B cell (primary cell): ENCODE measurements around the gene STARD3. TPM values are rescaled to one million over a fixed set of nuclear protein-coding genes. Genes with fewer than 3 reads are reported as not detected.

Experiments
- ATAC-seq: fragments of 200-7000 bp; cut with Tn5 transposase; one replicate; pipeline ENCODE4 v1.10.0; 2021; ENCODE audit warnings: low read depth, mild to moderate bottlenecking, moderate number of reproducible peaks, moderate library complexity
- CTCF ChIA-PET: fragments of 350-600 bp; sonication (Branson Sonifier 250); formaldehyde crosslinking; loops from one replicate; lab custom pipeline; 2021; ENCODE audit warnings: antibody characterized with exemption, inconsistent platforms; lab: Charles Lee
- POLR2A ChIA-PET: fragments of 350-600 bp; sonication (Branson Sonifier 250); formaldehyde crosslinking; loops from one replicate; lab custom pipeline; 2021; ENCODE audit warnings: antibody characterized with exemption; lab: Charles Lee
- DNase-seq: peaks from one replicate; pipeline ENCODE4 v3.0.0; 2013
- H2AFZ ChIP-seq: 2 replicates; pipeline ENCODE4 v1.6.1; 2012; ENCODE audit warnings: mild to moderate bottlenecking, low read depth, low read length; ENCODE audit not compliant: insufficient read depth, poor library complexity, severe bottlenecking
- H3K27ac ChIP-seq, 2 donors: 1 replicate in 1 of 2; 2 replicates in 1 of 2; pipeline ENCODE4 v1.5.1; 2012 to 2013; ENCODE audit warnings: low read length in 2 of 2, mild to moderate bottlenecking in 2 of 2, moderate library complexity in 1 of 2
- H3K27me3 ChIP-seq, 4 experiments: fragments of 200-600 bp in 1 of 4; sonication (generic) in 1 of 4; replicated peaks in 1 of 4; 1 replicate in 2 of 4; 2 replicates in 2 of 4; pipeline versions ENCODE4 v1.6.1 to v1.7.0; 2013 to 2016; ENCODE audit warnings: low read length in 3 of 4, mild to moderate bottlenecking in 2 of 4, mixed read lengths in 1 of 4, moderate library complexity in 1 of 4; ENCODE audit not compliant: insufficient read depth in 4 of 4, control insufficient read depth in 3 of 4; ENCODE audit errors: control extremely low read depth in 1 of 4
- H3K36me3 ChIP-seq, 2 experiments: replicated peaks in 1 of 2; 1 replicate in 1 of 2; 2 replicates in 1 of 2; pipeline versions ENCODE4 v1.6.1 to v1.7.1; 2013; ENCODE audit warnings: low read length in 1 of 2; ENCODE audit not compliant: insufficient read depth in 2 of 2, control insufficient read depth in 1 of 2; ENCODE audit errors: control extremely low read depth in 1 of 2, extremely low read depth in 1 of 2
- H3K4me1 ChIP-seq, 2 donors: fragments of 200-600 bp in 1 of 2; sonication (generic) in 1 of 2; 1 replicate in 1 of 2; 2 replicates in 1 of 2; pipeline versions ENCODE4 v1.5.1 to v1.6.1; 2013 to 2017; ENCODE audit warnings: low read length in 2 of 2; ENCODE audit not compliant: control insufficient read depth in 2 of 2, insufficient read depth in 2 of 2
- H3K4me2 ChIP-seq: replicated peaks from 2 replicates; pipeline ENCODE3; 2012; ENCODE audit warnings: mild to moderate bottlenecking, low read depth, low read length; ENCODE audit not compliant: poor library complexity, severe bottlenecking
- H3K4me3 ChIP-seq, 5 experiments: fragments of 200-600 bp in 1 of 5; sonication (generic) in 1 of 5; 1 replicate in 3 of 5; 2 replicates in 2 of 5; pipeline versions ENCODE4 v1.5.1 to v1.7.0; 2011 to 2016; ENCODE audit warnings: low read length in 4 of 5, mild to moderate bottlenecking in 4 of 5, low read depth in 2 of 5, control low read depth in 1 of 5, moderate library complexity in 1 of 5; ENCODE audit not compliant: insufficient read depth in 1 of 5; ENCODE audit errors: control extremely low read depth in 1 of 5, extremely low read depth in 1 of 5
- H3K79me2 ChIP-seq: fragments of 200-600 bp; sonication (generic); one replicate; pipeline ENCODE4 v1.6.0; 2016; ENCODE audit warnings: low read length; ENCODE audit not compliant: control insufficient read depth, insufficient read depth
- H3K9ac ChIP-seq: fragments of 200-600 bp; sonication (generic); 2 replicates; pipeline ENCODE4 v1.6.1; 2017; ENCODE audit warnings: mild to moderate bottlenecking, low read length, moderate library complexity
- H3K9me3 ChIP-seq, 3 donors: one replicate each; pipeline versions ENCODE4 v1.6.1 to v1.7.1; 2013; ENCODE audit warnings: low read length in 2 of 3; ENCODE audit not compliant: control insufficient read depth in 2 of 3, insufficient read depth in 1 of 3; ENCODE audit errors: control extremely low read depth in 1 of 3
- H4K20me1 ChIP-seq: 2 replicates; pipeline ENCODE4 v1.6.0; 2012; ENCODE audit warnings: mild to moderate bottlenecking, low read length; ENCODE audit not compliant: insufficient read depth, control insufficient read depth, poor library complexity, severe bottlenecking
- H3K27ac Mint-ChIP-seq: one replicate; pipeline ENCODE4 v1.8.0; 2021; ENCODE audit warnings: mixed read lengths
- H3K27me3 Mint-ChIP-seq: one replicate; pipeline ENCODE4 v1.8.0; 2021; ENCODE audit warnings: mixed read lengths
- H3K4me1 Mint-ChIP-seq: one replicate; pipeline ENCODE4 v1.8.0; 2021; ENCODE audit warnings: mixed read lengths
- H3K4me3 Mint-ChIP-seq: one replicate; pipeline ENCODE4 v1.8.0; 2021; ENCODE audit warnings: mixed read lengths
- H3K9me3 Mint-ChIP-seq: one replicate; pipeline ENCODE4 v1.8.0; 2022; ENCODE audit warnings: mixed read lengths; ENCODE audit not compliant: insufficient read depth
- CTCF ChIP-seq: fragments of 200-600 bp; IDR thresholded peaks from one replicate; pipeline ENCODE4 v1.8.0; 2022; ENCODE audit warnings: antibody characterized with exemption, mild to moderate bottlenecking
- EZH2 ChIP-seq: IDR thresholded peaks from 2 replicates; pipeline ENCODE4 v1.6.1; 2012; ENCODE audit warnings: borderline replicate concordance, low read depth, mild to moderate bottlenecking, moderate library complexity, low read length; ENCODE audit not compliant: insufficient read depth, poor library complexity, severe bottlenecking
- WGBS: methylation state at CpG from one replicate; pipeline ENCODE4 v1.1.5; 2013; ENCODE audit warnings: missing lambda C conversion rate; ENCODE audit not compliant: insufficient coverage; 5-methylcytosine and 5-hydroxymethylcytosine counted together
- intact Hi-C: fragments of 100-400 bp; cut with micrococcal nuclease; formaldehyde crosslinking; loops from one replicate; pipeline ENCODE4 v1.10.0; 2022
- polyA plus RNA-seq: library from polyadenylated mRNA; depleted of rRNA; stranded (reverse); fragments of >200 nt; gene quantifications from 2 replicates; pipeline ENCODE4 v1.2.3, GENCODE V29; 2012
- total RNA-seq, 2 donors: library from RNA; stranded (reverse); fragments of 120-200 nt in 1 of 2; gene quantifications; 1 replicate in 1 of 2; 2 replicates in 1 of 2; pipeline versions ENCODE4 v1.2.3 to v1.2.4, GENCODE V29; 2013 to 2022

STARD3 gene
- total and polyA plus RNA-seq, 2 donors (not counting 1 experiment from before 2014, with no cell fraction given) = 93.1 to 231 TPM

GRCh38 chr17:39636587-39636926 is 387 bp upstream of the STARD3 start:
- POLR2A ChIA-PET = no interaction called here
- H3K9ac ChIP-seq = peak overlapping the region; percentile 82
- intact Hi-C loops = loop anchor here (5.0 kb wide), 2 partner anchors 116 to 346 kb away; partner anchors contain the start of gene PSMD3
- peak overlapping the region; percentile 84 for H2AFZ ChIP-seq
- peaks cover 47 to 61% of the 10 kb centered on the region in 2 donors for H3K4me1 ChIP-seq
- TF ChIP-seq CTCF (no peak), EZH2 (no peak)
- Mint-ChIP-seq H3K4me1 (peaks cover 56% of the 10 kb centered on the region), H3K27ac (peak overlapping the region; percentile 91), H3K27me3 (peaks cover 5% of the 10 kb centered on the region), H3K9me3 (no peaks in the 10 kb centered on the region), H3K4me3 (peak overlapping the region; percentile 95)
- WGBS = 25% methylated on average over 4 of the region's 6 CpGs
- H3K4me3 ChIP-seq = peak overlapping the region in 4 of 5 experiments; percentile 76 to 94 (median 86)
- H3K4me2 ChIP-seq = peak overlapping the region; percentile 80
- CTCF ChIA-PET = interaction anchor here (1.2 to 5.6 kb wide), 2 partner anchors 14 to 18 kb away, joined by 3 to 61 read pairs; no protein-coding TSS in a partner anchor
- no peaks in the 10 kb centered on the region for H3K36me3 ChIP-seq
- ATAC-seq (peak; percentile 12), DNase-seq (no peak)
- no peaks in the 10 kb centered on the region for H3K9me3 ChIP-seq
- H3K79me2 ChIP-seq = peaks cover 76% of the 10 kb centered on the region
- peak overlapping the region; percentile 89 to 90 for H3K27ac ChIP-seq
- H4K20me1 ChIP-seq = peaks cover 35% of the 10 kb centered on the region
- peaks cover 0 to 3% (median 0%) of the 10 kb centered on the region in 4 experiments for H3K27me3 ChIP-seq

GRCh38 chr17:39638317-39638716 is 1.4 kb downstream of the STARD3 start:
- H3K4me1 ChIP-seq = peaks cover 49 to 74% of the 10 kb centered on the region in 2 donors
- peaks cover 53% of the 10 kb centered on the region for H4K20me1 ChIP-seq
- no peak for TF ChIP-seq EZH2
- no peak for TF ChIP-seq CTCF
- H3K4me1 Mint-ChIP-seq = peaks cover 71% of the 10 kb centered on the region
- no peaks in the 10 kb centered on the region for H3K9me3 Mint-ChIP-seq
- WGBS = 97% methylated on average over 6 of the region's 7 CpGs
- no peak overlapping the region for H2AFZ ChIP-seq
- H3K27me3 Mint-ChIP-seq = no peaks in the 10 kb centered on the region
- H3K27ac Mint-ChIP-seq = no peak overlapping the region
- intact Hi-C loops = loop anchor here (5.0 kb wide), 2 partner anchors 114 to 344 kb away; partner anchors contain the start of gene PSMD3
- peaks cover 93% of the 10 kb centered on the region for H3K79me2 ChIP-seq
- no peaks in the 10 kb centered on the region for H3K36me3 ChIP-seq
- H3K4me2 ChIP-seq = peak overlapping the region; percentile 80
- peak overlapping the region; percentile 95 for H3K4me3 Mint-ChIP-seq
- ChIA-PET POLR2A (no interaction called here), CTCF (interaction anchor here (1.1 to 5.6 kb wide), 5 partner anchors 10 to 30 kb away, joined by 4 to 61 read pairs (median 11); partner anchors contain the start of gene PNMT)
- ATAC-seq (no peak), DNase-seq (no peak)
- peak overlapping the region; percentile 82 for H3K9ac ChIP-seq
- H3K27ac ChIP-seq = no peak overlapping the region
- H3K27me3 ChIP-seq = no peaks in the 10 kb centered on the region
- H3K9me3 ChIP-seq = no peaks in the 10 kb centered on the region
- peak overlapping the region in 3 of 5 experiments; percentile 77 to 94 (median 94) for H3K4me3 ChIP-seq
